HepG2 (cell line): Measurements from ENCODE around the gene KIF3C. TPM values are rescaled to one million over a fixed set of nuclear protein-coding genes. Genes with fewer than 3 reads are reported as not detected.

ENCODE experiments used
- ATAC-seq: fragments of 200-7000 bp; cut with Tn5 transposase; 3 replicates; pipeline ENCODE4 v1.9.1; 2020; ENCODE audit warnings: mild to moderate bottlenecking, moderate library complexity
- BruUV-seq: library from RNA; stranded (reverse); fragments of 400-500 nt; replicated peaks from 2 replicates; lab custom pipeline; 2021; lab: Mats Ljungman, UMichigan
- CTCF ChIA-PET: fragments of 300-600 bp; formaldehyde crosslinking; extraction: SDS; loops from one replicate; lab custom pipeline; 2021; ENCODE audit warnings: low total read pairs, inconsistent platforms, low intra/inter-chr PET ratio; lab: Yijun Ruan, JAX
- POLR2A ChIA-PET: fragments of 350-600 bp; sonication (Branson Sonifier 250); formaldehyde crosslinking; loops from one replicate; lab custom pipeline; 2020; ENCODE audit warnings: antibody characterized with exemption, inconsistent platforms; lab: Yijun Ruan, JAX
- DNase-seq: peaks from one replicate; pipeline ENCODE4 v3.0.0-alpha.2; 2015; ENCODE audit warnings: low spot score
- FAIRE-seq: peaks from 3 replicates; lab custom pipeline; 2011; peaks lifted over from hg19 to GRCh38; lab: Jason Lieb, UNC
- H2AFZ ChIP-seq: one replicate; pipeline ENCODE4 v1.6.1; 2011; ENCODE audit warnings: low read length, inconsistent platforms
- H3K27ac ChIP-seq: fragments of 300-600 bp; 3 replicates; pipeline ENCODE4 v1.8.0; 2011; ENCODE audit warnings: mixed run types, mild to moderate bottlenecking, mixed read lengths, low read length, inconsistent platforms; ENCODE audit not compliant: insufficient read depth; ENCODE audit errors: extremely low read length
- H3K27me3 ChIP-seq, 2 experiments: fragments of 200-600 bp in 1 of 2; 2 replicates in 1 of 2; 3 replicates in 1 of 2; pipeline versions ENCODE4 v1.6.0 to v1.8.0; 2011; ENCODE audit warnings: low read length in 2 of 2, mild to moderate bottlenecking in 2 of 2, moderate library complexity in 2 of 2, inconsistent platforms in 1 of 2; ENCODE audit not compliant: insufficient read depth in 2 of 2, control insufficient read depth in 1 of 2
- H3K36me3 ChIP-seq, 2 experiments: fragments of 200-600 bp in 1 of 2; replicated peaks in 1 of 2; 2 replicates in 1 of 2; 3 replicates in 1 of 2; pipeline versions ENCODE4 v1.5.1 to v1.8.0; 2011; ENCODE audit warnings: low read length in 2 of 2, inconsistent platforms in 1 of 2; ENCODE audit not compliant: insufficient read depth in 2 of 2, control insufficient read depth in 1 of 2
- H3K4me1 ChIP-seq: 2 replicates; pipeline ENCODE4 v1.5.1; 2012; ENCODE audit warnings: low read length, inconsistent platforms; ENCODE audit not compliant: insufficient read depth
- H3K4me2 ChIP-seq: 2 replicates; pipeline ENCODE4 v1.6.0; 2011; ENCODE audit warnings: low read depth, low read length, inconsistent platforms
- H3K4me3 ChIP-seq, 3 experiments: fragments of 200-600 bp in 1 of 3; sonication (generic), shearing (Covaris generic) in 1 of 3; replicated peaks in 1 of 3; 2 replicates each; pipeline ENCODE4 v1.5.1; 2011 to 2016; ENCODE audit warnings: low read length in 3 of 3, inconsistent platforms in 2 of 3, low read depth in 2 of 3, mild to moderate bottlenecking in 2 of 3, control low read depth in 1 of 3, mixed read lengths in 1 of 3; ENCODE audit not compliant: insufficient read depth in 1 of 3
- H3K79me2 ChIP-seq: one replicate; pipeline ENCODE4 v1.6.1; 2011; ENCODE audit warnings: low read length, inconsistent platforms; ENCODE audit not compliant: insufficient read depth
- H3K9ac ChIP-seq: 2 replicates; pipeline ENCODE4 v1.6.0; 2011; ENCODE audit warnings: mild to moderate bottlenecking, low read depth, low read length, inconsistent platforms; ENCODE audit not compliant: insufficient read depth
- H3K9me3 ChIP-seq: 2 replicates; pipeline ENCODE4 v1.5.1; 2012; ENCODE audit warnings: mild to moderate bottlenecking, low read length
- H4K20me1 ChIP-seq: 2 replicates; pipeline ENCODE4 v1.6.0; 2011; ENCODE audit warnings: inconsistent platforms, mild to moderate bottlenecking, low read length, moderate library complexity; ENCODE audit not compliant: insufficient read depth
- FOSL2 ChIP-seq: sonication (generic); formaldehyde crosslinking; IDR thresholded peaks from 2 replicates; pipeline ENCODE4 v1.4.0; 2020; ENCODE audit warnings: missing genetic modification reagents
- IRF2 ChIP-seq: IDR thresholded peaks from 2 replicates; pipeline ENCODE4 v1.6.1; 2018; ENCODE audit warnings: missing genetic modification reagents, missing compliant biosample characterization
- MAFK ChIP-seq, 2 experiments: IDR thresholded peaks in 1 of 2; conservative IDR thresholded peaks in 1 of 2; 2 replicates each; pipeline ENCODE4 v1.6.1; 2011; ENCODE audit warnings: improper control_type of control experiment in 2 of 2, low read length in 2 of 2
- PRDM10 ChIP-seq: sonication (generic); formaldehyde crosslinking; IDR thresholded peaks from 2 replicates; pipeline ENCODE4 v1.4.0; 2020; ENCODE audit warnings: low read depth, missing genetic modification reagents
- XRCC5 ChIP-seq: fragments of 200-400 bp; formaldehyde crosslinking; optimal IDR thresholded peaks from 2 replicates; pipeline ENCODE3; 2017; ENCODE audit warnings: mild to moderate bottlenecking, low read length
- ZNF207 ChIP-seq: fragments of 450-650 bp; IDR thresholded peaks from 2 replicates; pipeline ENCODE4 v1.6.1; 2016; ENCODE audit warnings: antibody characterized with exemption, borderline replicate concordance
- ZNF335 ChIP-seq: sonication (generic); formaldehyde crosslinking; IDR thresholded peaks from 2 replicates; pipeline ENCODE4 v1.4.0; 2020; ENCODE audit warnings: missing genetic modification reagents
- ZNF562 ChIP-seq: sonication (generic); formaldehyde crosslinking; IDR thresholded peaks from 2 replicates; pipeline ENCODE4 v1.8.0; 2022; ENCODE audit warnings: missing genetic modification reagents, borderline replicate concordance
- ZSCAN12 ChIP-seq: sonication (generic); formaldehyde crosslinking; IDR thresholded peaks from 2 replicates; pipeline ENCODE4 v1.9.0; 2021; ENCODE audit warnings: mild to moderate bottlenecking, missing genetic modification reagents
- ZSCAN29 ChIP-seq: sonication (generic); formaldehyde crosslinking; conservative IDR thresholded peaks from 2 replicates; pipeline ENCODE4 v1.4.0; 2020; ENCODE audit warnings: mild to moderate bottlenecking, missing genetic modification reagents
- WGBS: methylation state at CpG from one replicate; pipeline ENCODE4 v1.1.6; 2017; ENCODE audit warnings: low lambda C conversion rate; 5-methylcytosine and 5-hydroxymethylcytosine counted together
- in situ Hi-C: cut with HindIII; loops from 2 replicates; pipeline ENCODE4 v1.10.0; 2017; ENCODE audit warnings: low pct_unique_long_range_greater_than_20kb; ENCODE audit not compliant: extremely low pct_ligation_motif_present
- intact Hi-C: fragments of 100-400 bp; cut with micrococcal nuclease; formaldehyde crosslinking; loops from one replicate; pipeline ENCODE4 v1.10.0; 2022; ENCODE audit not compliant: unreplicated experiment
- polyA plus RNA-seq, 8 experiments: library from polyadenylated mRNA; depleted of rRNA in 3 of 8; stranded (reverse) in 7 of 8; unstranded in 1 of 8; fragments of >200 nt; fragmentation: Illumina TruSeq in 4 of 8; extraction: Trizol in 4 of 8; gene quantifications; 2 replicates each; pipeline versions ENCODE4 v1.2.1 to v1.2.3, GENCODE V29; 2011 to 2016; ENCODE audit warnings: low read depth in 4 of 8, missing spikeins in 1 of 8, mixed read lengths in 1 of 8; ENCODE audit not compliant: insufficient read depth in 1 of 8
- total RNA-seq, 5 experiments: library from RNA; depleted of rRNA; stranded (reverse); fragments of >200 nt; fragmentation: Illumina TruSeq; extraction: Trizol; gene quantifications; 2 replicates each; pipeline ENCODE4 v1.2.3, GENCODE V29; 2016; ENCODE audit warnings: low read depth in 1 of 5
- TF ChIP-seq, protein P1 (sequence below): sonication (generic); formaldehyde crosslinking; IDR thresholded peaks from 2 replicates; pipeline ENCODE4 v1.5.0; 2020; ENCODE audit warnings: mild to moderate bottlenecking, missing genetic modification reagents
- TF ChIP-seq, protein P2 (sequence below): sonication (generic); formaldehyde crosslinking; IDR thresholded peaks from 2 replicates; pipeline ENCODE4 v1.8.1; 2022; ENCODE audit warnings: low read depth, mild to moderate bottlenecking, missing genetic modification reagents

The KIF3C gene
- total and polyA plus RNA-seq, 2 of the 13 experiments (the other 11 are each of a cell fraction or from before 2014, with no cell fraction given), result 3.6 to 4.9 TPM

DNA sequence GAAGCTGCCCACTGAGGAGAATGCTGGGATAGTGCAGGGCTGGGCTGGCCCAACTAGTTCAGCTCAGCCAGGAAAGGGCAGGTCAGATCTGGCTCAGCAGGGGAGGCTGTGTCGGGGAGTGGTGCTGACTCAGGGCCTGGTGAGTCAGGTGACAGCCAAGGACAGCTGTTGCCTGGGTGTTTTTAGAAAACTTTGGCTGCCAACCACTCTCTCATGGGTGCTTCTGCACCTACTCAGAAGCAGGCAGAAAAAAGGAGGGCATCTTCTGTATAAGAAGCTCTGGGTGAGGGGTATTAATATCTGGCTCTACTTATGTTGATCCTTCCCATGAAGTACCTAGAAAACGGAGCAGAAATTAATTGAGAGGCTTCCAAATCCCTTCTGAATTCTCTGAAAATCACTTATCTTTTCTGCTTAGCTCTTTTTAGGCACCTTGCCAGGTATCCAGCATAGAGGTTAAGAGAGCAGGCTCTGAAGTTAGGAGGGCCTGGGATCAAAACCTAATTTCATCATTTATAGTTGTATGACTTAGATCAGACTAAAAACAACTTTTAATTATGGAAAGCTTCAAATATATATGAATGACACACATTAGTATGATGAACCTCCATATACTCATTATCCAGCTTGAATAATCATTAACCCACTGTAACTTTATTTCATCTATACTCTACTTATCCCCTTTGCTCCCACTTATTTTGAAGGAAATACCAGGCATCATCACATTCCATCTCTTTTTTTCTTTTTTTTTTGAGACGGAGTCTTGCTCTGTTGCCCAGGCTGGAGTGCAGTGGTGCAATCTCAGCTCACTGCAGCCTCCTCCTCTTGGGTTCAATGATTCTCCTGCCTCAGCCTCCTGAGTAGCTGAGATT lies 36.1 kb upstream of the KIF3C start:
- Histone ChIP-seq H3K36me3 (no peaks in the 10 kb centered on the region), H3K9ac (no peak overlapping the region), H3K4me2 (peak overlapping the region; percentile 21), H3K9me3 (no peaks in the 10 kb centered on the region), H3K27me3 (peaks cover 2 to 16% of the 10 kb centered on the region in 2 experiments; a peak in 2 of 5 replicates), H4K20me1 (no peaks in the 10 kb centered on the region), H3K4me1 (peaks cover 33% of the 10 kb centered on the region), H3K27ac (no peak overlapping the region), H3K79me2 (no peaks in the 10 kb centered on the region), H3K4me3 (no peak overlapping the region), H2AFZ (no peak overlapping the region)
- FAIRE-seq, result peak; percentile 49
- intact Hi-C loops (loop anchor here (2.0 kb wide), 1 partner anchor 64 kb away; no protein-coding TSS in a partner anchor), in situ Hi-C loops (no loop called here)
- peak; percentile 48 for DNase-seq
- peak; percentile 94 for ATAC-seq
- ChIA-PET POLR2A (interaction anchor here (1.1 to 2.7 kb wide), 2 partner anchors 15 to 23 kb away, joined by 3 to 23 read pairs; partner anchors contain the start of gene RAB10), CTCF (no interaction called here)
- WGBS, result 2% methylated on average over 3 of the region's 3 CpGs
- no TSS peak for BruUV-seq
- no peak for TF ChIP-seq ZNF207
- TF ChIP-seq MAFK (conservative IDR thresholded peaks at IDR 0.05 in 1 of 2, IDR thresholded peaks at IDR 0.05 in 1 of 2; ENCODE audit: low read length in 2 of 2), result peak; percentile 83 to 96
- TF ChIP-seq, protein P1, sequence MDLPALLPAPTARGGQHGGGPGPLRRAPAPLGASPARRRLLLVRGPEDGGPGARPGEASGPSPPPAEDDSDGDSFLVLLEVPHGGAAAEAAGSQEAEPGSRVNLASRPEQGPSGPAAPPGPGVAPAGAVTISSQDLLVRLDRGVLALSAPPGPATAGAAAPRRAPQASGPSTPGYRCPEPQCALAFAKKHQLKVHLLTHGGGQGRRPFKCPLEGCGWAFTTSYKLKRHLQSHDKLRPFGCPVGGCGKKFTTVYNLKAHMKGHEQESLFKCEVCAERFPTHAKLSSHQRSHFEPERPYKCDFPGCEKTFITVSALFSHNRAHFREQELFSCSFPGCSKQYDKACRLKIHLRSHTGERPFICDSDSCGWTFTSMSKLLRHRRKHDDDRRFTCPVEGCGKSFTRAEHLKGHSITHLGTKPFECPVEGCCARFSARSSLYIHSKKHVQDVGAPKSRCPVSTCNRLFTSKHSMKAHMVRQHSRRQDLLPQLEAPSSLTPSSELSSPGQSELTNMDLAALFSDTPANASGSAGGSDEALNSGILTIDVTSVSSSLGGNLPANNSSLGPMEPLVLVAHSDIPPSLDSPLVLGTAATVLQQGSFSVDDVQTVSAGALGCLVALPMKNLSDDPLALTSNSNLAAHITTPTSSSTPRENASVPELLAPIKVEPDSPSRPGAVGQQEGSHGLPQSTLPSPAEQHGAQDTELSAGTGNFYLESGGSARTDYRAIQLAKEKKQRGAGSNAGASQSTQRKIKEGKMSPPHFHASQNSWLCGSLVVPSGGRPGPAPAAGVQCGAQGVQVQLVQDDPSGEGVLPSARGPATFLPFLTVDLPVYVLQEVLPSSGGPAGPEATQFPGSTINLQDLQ (CRISPR knock-in tag), result no peak
- peak; percentile 12; the same call in 1 of the 2 replicates for TF ChIP-seq IRF2 (CRISPR knock-in tag)
- TF ChIP-seq ZSCAN12 (CRISPR knock-in tag), result no peak
- TF ChIP-seq ZSCAN29 (CRISPR knock-in tag), result no peak
- no peak for TF ChIP-seq ZNF335
- TF ChIP-seq, protein P2, sequence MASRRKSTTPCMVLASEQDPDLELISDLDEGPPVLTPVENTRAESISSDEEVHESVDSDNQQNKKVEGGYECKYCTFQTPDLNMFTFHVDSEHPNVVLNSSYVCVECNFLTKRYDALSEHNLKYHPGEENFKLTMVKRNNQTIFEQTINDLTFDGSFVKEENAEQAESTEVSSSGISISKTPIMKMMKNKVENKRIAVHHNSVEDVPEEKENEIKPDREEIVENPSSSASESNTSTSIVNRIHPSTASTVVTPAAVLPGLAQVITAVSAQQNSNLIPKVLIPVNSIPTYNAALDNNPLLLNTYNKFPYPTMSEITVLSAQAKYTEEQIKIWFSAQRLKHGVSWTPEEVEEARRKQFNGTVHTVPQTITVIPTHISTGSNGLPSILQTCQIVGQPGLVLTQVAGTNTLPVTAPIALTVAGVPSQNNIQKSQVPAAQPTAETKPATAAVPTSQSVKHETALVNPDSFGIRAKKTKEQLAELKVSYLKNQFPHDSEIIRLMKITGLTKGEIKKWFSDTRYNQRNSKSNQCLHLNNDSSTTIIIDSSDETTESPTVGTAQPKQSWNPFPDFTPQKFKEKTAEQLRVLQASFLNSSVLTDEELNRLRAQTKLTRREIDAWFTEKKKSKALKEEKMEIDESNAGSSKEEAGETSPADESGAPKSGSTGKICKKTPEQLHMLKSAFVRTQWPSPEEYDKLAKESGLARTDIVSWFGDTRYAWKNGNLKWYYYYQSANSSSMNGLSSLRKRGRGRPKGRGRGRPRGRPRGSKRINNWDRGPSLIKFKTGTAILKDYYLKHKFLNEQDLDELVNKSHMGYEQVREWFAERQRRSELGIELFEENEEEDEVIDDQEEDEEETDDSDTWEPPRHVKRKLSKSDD (CRISPR knock-in tag), result no peak
- no peak for TF ChIP-seq ZNF562 (CRISPR knock-in tag)
- TF ChIP-seq FOSL2 (CRISPR knock-in tag), result peak; percentile 84
- 0 out of 2 replicates have a peak, but pooled peaks have one; percentile 71 for TF ChIP-seq PRDM10
- peak; percentile 29 for TF ChIP-seq XRCC5
